AG09309 (cell line): ENCODE results near the gene EIF1AD.

Experiments used
- DNase-seq: peaks from one replicate; pipeline ENCODE4 v3.0.0-alpha.2; 2010; ENCODE audit warnings: low read depth
- H3K4me3 ChIP-seq: 2 replicates; pipeline ENCODE4 v1.5.1; 2011; ENCODE audit warnings: mild to moderate bottlenecking, low read depth, low read length, moderate library complexity; ENCODE audit not compliant: control insufficient read depth
- CTCF ChIP-seq: IDR thresholded peaks from 2 replicates; pipeline ENCODE4 v1.5.1; 2011; ENCODE audit warnings: mild to moderate bottlenecking, low read depth, low read length, inconsistent platforms; ENCODE audit not compliant: insufficient read depth, control insufficient read depth; ENCODE audit errors: missing control alignments

Gene EIF1AD

GRCh38 chr11:65947603-65948125 is 54.3 kb downstream of the EIF1AD start:
- DNase-seq = no peak
- H3K4me3 ChIP-seq = no peak overlapping the region
- TF ChIP-seq CTCF = no peak

GRCh38 chr11:65947133-65947532 is 54.8 kb downstream of the EIF1AD start:
- no peak for TF ChIP-seq CTCF
- no peak overlapping the region for H3K4me3 ChIP-seq

GRCh38 chr11:65946655-65947054 is 55.3 kb downstream of the EIF1AD start:
- TF ChIP-seq CTCF = no peak
- H3K4me3 ChIP-seq = no peak overlapping the region
- no peak for DNase-seq

More at GRCh38 chr11:65947133-65947532, 54.8 kb downstream of the EIF1AD start:
- DNase-seq = no peak
